Aorta (tissue), 5 donors: ENCODE data around the gene CLECL1. TPM values are rescaled to one million over a fixed set of nuclear protein-coding genes. Genes with fewer than 3 reads are reported as not detected.
"Not testable (repeated sequence)": the region's sequence is repeated elsewhere in the genome, so short reads cannot be mapped to it uniquely, and the experiment has no call there.

ENCODE experiments used
- ATAC-seq: fragments of 200-7000 bp; cut with Tn5 transposase; one replicate; pipeline ENCODE4 v1.9.1; 2022; ENCODE audit warnings: moderate library complexity; ENCODE audit not compliant: low FRiP score
- DNase-seq, 2 donors: peaks; one replicate each; pipeline ENCODE4 v3.0.0-alpha.2; 2020
- H3K27ac ChIP-seq, 2 donors: one replicate each; pipeline ENCODE4 v1.5.1; 2013; ENCODE audit warnings: low read length in 2 of 2, mild to moderate bottlenecking in 2 of 2, moderate library complexity in 2 of 2, control low read depth in 1 of 2, inconsistent platforms in 1 of 2, low read depth in 1 of 2
- H3K27me3 ChIP-seq, 2 donors: one replicate each; pipeline ENCODE4 v1.6.1; 2013; ENCODE audit warnings: control low read depth in 1 of 2, low read length in 1 of 2, mild to moderate bottlenecking in 1 of 2, moderate library complexity in 1 of 2; ENCODE audit not compliant: insufficient read depth in 2 of 2, control insufficient read depth in 1 of 2
- H3K36me3 ChIP-seq, 2 donors: one replicate each; pipeline ENCODE4 v1.6.1; 2013; ENCODE audit warnings: control low read depth in 1 of 2, low read length in 1 of 2, mild to moderate bottlenecking in 1 of 2; ENCODE audit not compliant: insufficient read depth in 2 of 2, control insufficient read depth in 1 of 2
- H3K4me1 ChIP-seq, 2 donors: one replicate each; pipeline ENCODE4 v1.6.1; 2013; ENCODE audit warnings: low read length in 2 of 2, control low read depth in 1 of 2, mild to moderate bottlenecking in 1 of 2, moderate library complexity in 1 of 2; ENCODE audit not compliant: insufficient read depth in 2 of 2, control insufficient read depth in 1 of 2
- H3K4me3 ChIP-seq, 2 donors: one replicate each; pipeline ENCODE4 v1.5.1; 2013; ENCODE audit warnings: low read length in 2 of 2, control low read depth in 1 of 2, mild to moderate bottlenecking in 1 of 2
- H3K9me3 ChIP-seq: one replicate; pipeline ENCODE4 v1.6.1; 2013; ENCODE audit warnings: mild to moderate bottlenecking, low read length; ENCODE audit not compliant: control insufficient read depth
- WGBS, 2 donors: extraction: QIAGEN DNeasy Blood & Tissue Kit; methylation state at CpG; one replicate each; pipeline ENCODE4 v1.1.7; 2013; 5-methylcytosine and 5-hydroxymethylcytosine counted together
- intact Hi-C, 2 donors: fragments of 100-400 bp; cut with DNase I; formaldehyde crosslinking; loops; one replicate each; pipeline versions ENCODE4 v1.14.2 to v1.15.0; 2022
- polyA plus RNA-seq, 2 donors: library from polyadenylated mRNA; stranded (reverse); fragments of 200-250 nt; gene quantifications; one replicate each; pipeline ENCODE4 v1.2.3, GENCODE V29; 2013
- total RNA-seq, 2 donors: library from RNA; stranded (reverse); fragmentation: NEBNext Ultra II Directional; extraction: Animal tissue kit (Norgen Biotek cat#: 25700); gene quantifications; one replicate each; pipeline ENCODE4 v1.2.1, GENCODE V29; 2021
- donor health status: healthy with polysubstance abuse.
- donor health status: Bipolar disorder and iron deficiency.
- donor health status: DM: no; HTN: no; CAD: no.
- donor health status: DM: no; HTN: no; CAD: no.
- donor health status: DM: yes; HTN: yes; CAD: no.

Gene CLECL1
- total and polyA plus RNA-seq, 4 donors: 2.1 TPM; not detected in 3

DNA sequence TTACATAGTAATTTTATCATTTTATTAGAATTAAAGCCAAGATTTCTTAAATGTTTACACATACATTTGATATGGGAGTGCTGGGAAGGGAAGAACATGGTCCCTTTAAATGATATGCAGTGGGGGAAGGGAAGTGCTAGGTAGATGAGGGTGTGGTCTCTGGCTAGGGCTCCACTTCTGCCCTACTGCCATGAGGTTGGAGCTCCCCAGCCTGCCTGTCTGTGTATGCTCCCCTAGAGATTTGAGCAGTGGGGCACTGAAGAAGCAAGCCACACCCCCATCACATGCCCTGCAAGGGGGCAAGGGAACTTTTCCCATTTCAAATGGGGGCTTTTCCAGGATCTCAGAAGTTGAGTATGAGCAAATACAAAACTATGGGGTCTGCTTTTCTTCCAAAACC, 25.5 kb downstream of the CLECL1 start:
- Histone ChIP-seq H3K36me3 (no peaks in the 10 kb centered on the region), H3K27ac (no peak overlapping the region)
- intact Hi-C loops: loop anchor here in 1 of 2 donors (5.0 kb wide), 1 partner anchor 375 kb away; no protein-coding TSS in a partner anchor

DNA sequence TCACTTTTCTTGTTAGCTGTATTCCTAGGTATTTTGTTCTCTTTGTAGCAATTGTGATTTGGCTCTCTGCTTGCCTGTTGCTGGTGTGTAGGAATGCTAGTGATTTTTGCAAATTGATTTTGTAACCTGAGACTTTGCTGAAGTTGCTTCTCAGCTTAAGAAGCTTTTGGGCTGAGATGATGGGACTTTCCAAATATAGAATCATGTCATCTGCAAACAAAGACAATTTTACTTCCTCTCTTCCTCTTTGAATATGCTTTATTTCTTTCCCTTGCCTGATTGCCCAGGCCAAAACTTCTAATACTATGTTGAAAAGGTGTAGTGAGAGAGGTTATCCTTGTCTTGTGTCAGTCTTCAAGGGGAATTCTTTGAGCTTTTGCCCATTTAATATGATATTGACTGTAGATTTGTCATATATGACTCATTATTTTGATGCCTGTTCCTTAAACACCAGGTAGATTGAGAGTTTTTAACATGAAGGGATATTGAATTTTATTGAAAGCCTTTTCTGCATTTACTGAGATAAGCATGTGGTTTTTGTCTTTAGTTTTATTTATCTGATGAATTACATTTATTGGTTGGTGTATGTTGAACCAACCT, 26.7 kb downstream of the CLECL1 start:
- intact Hi-C loops: loop anchor here in 1 of 2 donors (5.0 kb wide), 1 partner anchor 374 kb away; no protein-coding TSS in a partner anchor

More for the DNA sequence above, 25.5 kb downstream of the CLECL1 start:
- no peak for DNase-seq
- ATAC-seq: no peak
- Histone ChIP-seq H3K4me3 (no peak overlapping the region), H3K27me3 (no peaks in the 10 kb centered on the region), H3K4me1 (no peaks in the 10 kb centered on the region), H3K9me3 (peaks cover 1% of the 10 kb centered on the region)

DNA sequence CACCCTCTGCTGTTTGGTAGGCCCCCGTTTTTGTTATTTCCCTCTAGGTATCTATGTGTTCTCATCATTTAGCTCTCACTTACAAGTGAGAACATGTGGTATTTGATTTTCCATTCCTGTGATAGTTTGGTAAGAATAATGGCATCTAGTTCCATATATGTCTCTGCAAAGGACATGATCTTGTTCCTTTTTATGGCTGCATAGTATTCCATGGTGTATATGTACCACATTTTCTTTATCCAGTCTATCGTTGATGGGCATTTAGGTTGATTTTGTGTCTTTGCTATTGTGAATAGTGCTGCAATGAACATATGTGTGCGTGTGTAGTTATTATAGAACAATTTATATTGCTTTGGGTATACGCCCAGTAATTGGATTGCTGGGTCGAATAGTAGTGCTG, 28.3 kb downstream of the CLECL1 start:
- intact Hi-C loops, H3K36me3 ChIP-seq, H3K27ac ChIP-seq, DNase-seq, H3K9me3 ChIP-seq, ATAC-seq, H3K4me3 ChIP-seq, H3K27me3 ChIP-seq, H3K4me1 ChIP-seq: not testable (repeated sequence)
- WGBS, 2 donors: 85 to 92% methylated on average over 5 of the region's 5 CpGs

More for the DNA sequence above, 26.7 kb downstream of the CLECL1 start:
- no peak overlapping the region for H3K27ac ChIP-seq
- DNase-seq (no peak), ATAC-seq (no peak)
- H3K36me3 ChIP-seq: no peaks in the 10 kb centered on the region
- H3K9me3 ChIP-seq: peaks cover 2% of the 10 kb centered on the region
- no peak overlapping the region for H3K4me3 ChIP-seq
- H3K4me1 ChIP-seq: no peaks in the 10 kb centered on the region
- H3K27me3 ChIP-seq: no peaks in the 10 kb centered on the region

DNA sequence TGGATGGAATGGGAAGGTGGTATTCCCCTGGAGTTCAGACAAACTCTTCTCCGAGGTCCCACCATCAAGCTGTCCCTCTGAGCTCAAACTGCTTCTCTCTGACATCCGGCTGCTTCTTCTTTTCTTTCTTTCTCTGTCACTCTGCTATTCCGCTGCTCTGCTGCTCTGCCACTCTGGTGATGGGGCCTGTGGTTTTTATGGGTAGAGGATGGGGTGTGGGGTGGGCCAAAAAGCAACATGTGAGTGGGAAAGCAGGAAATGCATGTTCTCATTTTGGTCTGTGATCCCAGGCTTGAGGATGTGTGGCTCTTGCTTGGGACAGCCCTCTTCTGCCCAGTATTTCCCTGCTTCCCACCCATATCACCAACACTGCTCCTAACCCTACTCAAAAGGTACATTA, 30.6 kb downstream of the CLECL1 start:
- ATAC-seq (no peak), DNase-seq (no peak)
- no peaks in the 10 kb centered on the region for H3K27me3 ChIP-seq
- no peak overlapping the region for H3K27ac ChIP-seq
- intact Hi-C loops: no loop called here
- no peak overlapping the region for H3K4me3 ChIP-seq
- peaks cover 2% of the 10 kb centered on the region for H3K9me3 ChIP-seq
- H3K36me3 ChIP-seq: no peaks in the 10 kb centered on the region
- no peaks in the 10 kb centered on the region for H3K4me1 ChIP-seq
- WGBS, 2 donors: 84 to 98% methylated on average over 3 of the region's 3 CpGs

DNA sequence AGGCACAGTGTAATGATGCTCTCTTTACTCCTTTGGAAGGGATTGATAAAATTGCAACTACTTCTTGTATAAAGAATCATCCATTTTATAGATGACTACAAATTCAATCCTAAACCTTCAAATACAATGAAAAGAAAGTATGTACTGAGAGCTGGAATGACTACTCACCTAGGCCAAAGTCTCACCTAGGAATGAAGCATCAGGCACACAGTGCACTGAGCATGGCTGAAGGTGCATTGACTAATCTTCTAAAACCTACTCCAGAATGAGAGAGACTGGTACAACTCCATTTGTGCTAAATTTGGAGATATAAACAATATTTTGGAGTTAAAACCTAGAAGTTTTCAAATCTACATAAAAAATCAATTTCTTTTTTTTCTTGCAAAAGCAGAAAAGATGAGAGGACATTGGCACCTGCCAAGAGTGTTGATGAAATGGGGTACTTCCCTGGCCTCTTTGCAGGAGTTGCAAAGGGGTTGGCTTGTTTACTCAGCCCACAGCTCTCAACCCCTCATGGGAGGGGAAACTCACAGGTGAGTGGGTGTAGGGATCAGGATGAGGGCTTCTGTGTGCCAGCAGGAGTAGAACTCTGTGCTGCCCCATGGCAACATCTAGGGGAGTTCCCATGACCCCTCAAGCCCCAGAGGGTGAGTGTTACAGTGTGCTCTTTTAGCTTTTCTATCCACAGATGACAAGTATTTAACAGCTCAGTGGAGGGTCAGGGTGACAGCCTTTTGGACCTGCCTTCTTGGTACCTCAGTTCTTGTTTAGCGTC, 31.3 kb downstream of the CLECL1 start:
- Histone ChIP-seq H3K36me3 (no peaks in the 10 kb centered on the region), H3K27me3 (no peaks in the 10 kb centered on the region), H3K4me3 (no peak overlapping the region), H3K27ac (no peak overlapping the region), H3K9me3 (peaks cover 2% of the 10 kb centered on the region), H3K4me1 (no peaks in the 10 kb centered on the region)
- WGBS, 2 donors: 88 to 94% methylated on average over 1 of the region's 1 CpG
- intact Hi-C loops: no loop called here
- ATAC-seq (peak; percentile 46), DNase-seq (no peak)

DNA sequence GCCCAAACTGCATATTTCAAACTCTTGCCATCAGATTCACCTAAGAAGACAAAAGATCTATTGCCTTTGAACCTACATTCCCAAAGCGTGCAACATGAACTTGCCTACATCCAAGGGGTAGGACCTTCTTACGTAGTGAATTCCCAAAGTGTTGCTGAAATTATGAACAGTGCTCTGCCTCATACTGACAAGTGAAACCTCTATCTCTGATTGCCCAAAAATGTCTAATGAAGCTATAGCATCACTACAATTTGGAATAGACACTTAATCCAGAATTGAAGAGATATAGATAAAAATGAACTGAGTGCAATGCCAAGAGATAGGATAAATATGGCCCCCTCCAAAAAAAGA, 32.3 kb downstream of the CLECL1 start:
- ATAC-seq (no peak), DNase-seq (no peak)
- intact Hi-C loops: no loop called here
- WGBS, 2 donors: 65 to 83% methylated on average over 2 of the region's 2 CpGs
- Histone ChIP-seq H3K4me1 (no peaks in the 10 kb centered on the region), H3K4me3 (no peak overlapping the region), H3K27ac (no peak overlapping the region), H3K9me3 (peaks cover 2% of the 10 kb centered on the region), H3K36me3 (no peaks in the 10 kb centered on the region), H3K27me3 (no peaks in the 10 kb centered on the region)

DNA sequence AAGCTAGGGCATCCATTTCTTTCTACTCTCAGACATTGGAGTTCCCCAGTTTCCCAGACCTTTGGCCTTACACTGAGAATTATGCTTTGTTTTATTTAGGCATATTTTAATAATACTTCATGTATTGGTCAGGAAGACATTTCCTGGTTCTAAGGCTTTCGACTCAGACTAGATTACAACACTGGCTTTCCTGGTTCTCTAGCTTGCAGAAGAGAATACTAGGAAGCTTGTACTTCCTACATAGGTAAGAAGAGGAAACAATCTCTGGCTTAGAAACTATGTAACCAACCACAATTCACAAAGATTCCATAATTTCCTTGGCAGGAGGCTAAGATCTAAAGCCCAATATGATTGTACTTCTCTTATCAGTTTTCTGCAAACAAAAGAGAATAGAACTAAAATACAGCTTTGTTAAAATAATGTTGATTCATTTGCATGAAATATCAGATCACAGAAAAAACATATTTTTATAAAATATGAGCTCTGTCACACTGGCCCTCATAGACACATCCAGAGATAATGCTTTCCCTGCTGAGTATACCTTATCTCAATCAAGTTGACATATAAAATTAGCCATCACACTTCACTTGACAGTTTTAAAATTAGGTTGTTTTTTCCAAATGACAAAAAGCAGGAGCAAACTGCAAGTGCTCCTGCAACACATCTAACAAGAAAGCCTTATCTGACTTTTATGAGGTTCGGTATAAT, 32.8 kb downstream of the CLECL1 start:
- DNase-seq (no peak), ATAC-seq (no peak)
- Histone ChIP-seq H3K4me1 (no peaks in the 10 kb centered on the region), H3K9me3 (peaks cover 2% of the 10 kb centered on the region), H3K27ac (no peak overlapping the region), H3K27me3 (no peaks in the 10 kb centered on the region), H3K36me3 (peaks cover 0 to 2% of the 10 kb centered on the region in 2 donors), H3K4me3 (no peak overlapping the region)
- intact Hi-C loops: no loop called here
- WGBS, 2 donors: 50 to 59% methylated on average over 2 of the region's 2 CpGs

DNA sequence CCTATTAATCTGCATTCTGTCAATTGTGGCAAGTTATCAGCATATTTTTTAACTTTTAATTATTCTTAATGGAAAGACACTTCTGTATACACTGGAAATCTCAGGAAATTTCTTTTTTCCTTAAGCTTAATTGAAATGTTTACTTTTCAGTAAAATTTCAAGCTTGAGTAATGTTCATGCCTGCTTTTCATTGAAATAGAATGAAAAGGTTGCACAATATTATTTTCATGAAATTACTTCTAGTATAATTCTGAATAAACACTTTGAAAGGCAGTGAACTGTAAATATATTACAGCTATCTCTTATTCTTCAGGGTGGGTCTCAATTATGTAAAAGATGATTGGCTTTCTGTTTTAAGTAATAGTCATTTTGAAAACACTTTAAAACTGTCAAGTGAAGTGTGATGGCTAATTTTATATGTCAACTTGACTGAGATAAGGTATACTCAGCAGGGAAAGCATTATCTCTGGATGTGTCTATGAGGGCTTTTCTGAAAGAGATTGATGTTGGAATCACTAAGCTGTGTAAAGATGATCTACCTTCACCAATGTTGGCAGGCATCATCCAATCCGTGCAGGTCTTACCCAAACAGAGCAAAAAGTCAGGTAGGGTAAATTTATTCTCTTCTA, 33.5 kb downstream of the CLECL1 start:
- H3K9me3 ChIP-seq: peaks cover 2% of the 10 kb centered on the region
- no peaks in the 10 kb centered on the region for H3K4me1 ChIP-seq
- no peak overlapping the region for H3K4me3 ChIP-seq
- WGBS, 2 donors: 68 to 71% methylated on average over 1 of the region's 1 CpG
- intact Hi-C loops: no loop called here
- H3K27ac ChIP-seq: no peak overlapping the region
- ATAC-seq (no peak), DNase-seq (no peak)
- H3K36me3 ChIP-seq: peaks cover 0 to 2% of the 10 kb centered on the region in 2 donors
- no peaks in the 10 kb centered on the region for H3K27me3 ChIP-seq
